Ecto neural progenitor cell (in vitro differentiated cells): ENCODE data around the gene CENPT.
A peak's percentile ranks its signal among the peaks of the same experiment; 100 is the strongest.
"Not testable (repeated sequence)": the region's sequence is repeated elsewhere in the genome, so short reads cannot be mapped to it uniquely, and the experiment has no call there.

Source experiments
- DNase-seq: peaks from one replicate; pipeline ENCODE4 v3.0.0-alpha.2; 2018; ENCODE audit warnings: low spot score

The CENPT gene

GRCh38 chr16:67873435-67874370, 26.2 kb upstream of the CENPT start:
- DNase-seq, result no peak

- peak; percentile 84 for DNase-seq
Measured at GRCh38 chr16:67872631-67873434, 25.3 kb upstream of the CENPT start, which contains the start of gene EDC4. EDC4 (plus strand) TSS chr16:67873052; CDS start chr16:67873262, 210 bp downstream.

- DNase-seq, result no peak
Measured at GRCh38 chr16:67872131-67872630, 24.7 kb upstream of the CENPT start.

- no peak for DNase-seq
Measured at GRCh38 chr16:67871256-67871655, 23.8 kb upstream of the CENPT start.

- DNase-seq, result no peak
Measured at GRCh38 chr16:67869653-67870052, 22.2 kb upstream of the CENPT start.

DNA sequence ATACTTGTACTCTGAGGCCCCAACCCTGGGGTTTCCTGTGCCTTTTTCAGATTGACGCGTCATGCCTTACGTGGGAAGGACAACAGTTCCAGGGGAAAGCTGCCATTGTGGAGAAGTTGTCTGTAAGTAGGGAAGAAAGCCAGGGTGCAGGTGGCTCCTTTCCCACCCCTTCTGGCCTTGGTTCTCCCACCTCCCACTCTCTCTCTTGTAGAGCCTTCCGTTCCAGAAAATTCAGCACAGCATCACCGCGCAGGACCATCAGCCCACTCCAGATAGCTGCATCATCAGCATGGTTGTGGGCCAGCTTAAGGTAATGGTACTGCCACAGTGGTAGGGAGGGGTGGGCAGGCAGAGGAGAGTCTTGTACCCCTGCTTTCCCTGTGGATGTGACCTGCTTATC, 20.8 kb upstream of the CENPT start:
- DNase-seq, result no peak

DNA sequence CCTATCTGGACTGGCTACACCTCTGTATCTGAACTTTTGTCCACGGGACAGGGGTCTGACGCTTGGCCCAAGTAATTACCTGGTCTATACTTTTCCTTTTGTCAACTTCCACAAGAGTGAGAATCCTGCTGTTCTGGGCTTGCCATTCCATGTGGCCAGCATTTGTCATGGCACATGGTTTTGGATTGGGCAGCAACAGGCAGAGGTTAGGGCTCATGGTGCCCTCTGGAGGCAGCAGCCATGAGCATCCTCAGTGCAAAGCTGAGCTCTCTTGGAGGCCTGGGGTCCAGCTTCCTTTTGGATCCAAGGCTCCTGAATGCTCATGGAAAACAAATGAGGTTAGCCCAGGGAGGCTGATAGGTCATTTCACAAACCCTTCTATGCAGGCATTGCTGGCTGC, 17.8 kb upstream of the CENPT start:
- DNase-seq, result no peak

DNA sequence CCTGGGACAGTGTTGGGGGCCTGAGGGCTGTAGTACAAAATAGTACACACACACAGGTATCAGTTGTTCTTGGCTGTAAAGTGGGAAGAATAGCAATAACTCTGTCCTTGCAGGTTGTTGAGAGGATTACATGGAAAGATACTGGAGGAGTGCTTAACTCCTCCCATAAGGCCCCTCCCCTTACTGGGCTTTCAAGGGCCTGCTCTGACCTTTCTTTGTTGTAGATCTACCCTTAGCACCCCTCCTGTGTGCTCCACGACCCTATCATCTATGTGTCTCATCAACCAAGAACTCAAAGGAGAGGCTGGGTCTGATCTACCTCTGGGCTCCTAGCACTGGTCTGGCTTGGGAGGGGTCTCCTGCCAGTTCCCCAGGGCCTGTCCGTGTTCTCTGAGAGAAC, 17.1 kb upstream of the CENPT start:
- no peak for DNase-seq

GRCh38 chr16:67864044-67864443, 16.6 kb upstream of the CENPT start:
- DNase-seq, result not testable (repeated sequence)

GRCh38 chr16:67862623-67863583, 15.4 kb upstream of the CENPT start:
- no peak for DNase-seq

- no peak for DNase-seq
Measured at GRCh38 chr16:67861877-67862276, 14.4 kb upstream of the CENPT start.

DNA sequence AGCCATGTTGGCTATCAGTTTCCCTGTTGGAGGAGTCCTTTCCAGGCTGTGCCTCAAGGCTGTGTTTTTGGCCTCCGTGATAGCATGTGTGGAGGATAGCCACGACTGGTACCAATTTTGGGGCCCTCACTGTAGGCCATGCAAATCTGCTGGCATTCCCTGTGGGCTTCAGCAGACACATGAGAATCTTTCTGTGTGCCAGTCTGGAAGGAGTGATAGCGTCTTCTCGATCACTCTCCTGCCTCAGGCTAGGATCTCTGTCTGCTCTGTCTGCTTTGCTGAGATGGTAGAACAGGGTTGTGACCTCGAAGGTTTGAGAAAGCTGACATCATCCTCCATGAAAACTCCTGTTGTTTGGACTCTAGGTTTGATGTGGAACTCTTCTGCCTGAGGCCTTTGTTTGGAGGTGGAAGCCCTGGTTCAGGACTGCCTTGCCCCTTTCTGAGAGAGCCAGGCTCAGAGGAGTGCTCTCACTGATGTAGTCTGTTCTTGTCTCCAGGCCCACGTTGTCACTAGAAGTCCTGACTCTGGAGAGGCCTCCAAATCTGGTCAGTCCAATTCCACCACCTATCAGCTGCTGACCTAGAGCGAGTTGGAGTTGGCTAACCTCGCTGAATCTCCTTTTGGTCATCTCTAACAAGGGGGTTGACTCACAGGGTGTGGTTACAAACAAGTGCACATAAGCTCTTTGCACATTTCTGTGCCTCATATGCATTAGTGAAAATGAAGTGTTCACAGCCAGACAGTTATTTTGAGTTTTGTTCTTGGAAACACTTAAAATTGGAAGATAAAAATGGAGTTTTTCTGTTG, 13.3 kb upstream of the CENPT start:
- no peak for DNase-seq

GRCh38 chr16:67858500-67858899, 11.0 kb upstream of the CENPT start:
- no peak for DNase-seq

- no peak for DNase-seq
Measured at GRCh38 chr16:67857547-67858233, 10.2 kb upstream of the CENPT start.

- DNase-seq, result no peak
Measured at GRCh38 chr16:67856927-67857546, 9.5 kb upstream of the CENPT start.

DNA sequence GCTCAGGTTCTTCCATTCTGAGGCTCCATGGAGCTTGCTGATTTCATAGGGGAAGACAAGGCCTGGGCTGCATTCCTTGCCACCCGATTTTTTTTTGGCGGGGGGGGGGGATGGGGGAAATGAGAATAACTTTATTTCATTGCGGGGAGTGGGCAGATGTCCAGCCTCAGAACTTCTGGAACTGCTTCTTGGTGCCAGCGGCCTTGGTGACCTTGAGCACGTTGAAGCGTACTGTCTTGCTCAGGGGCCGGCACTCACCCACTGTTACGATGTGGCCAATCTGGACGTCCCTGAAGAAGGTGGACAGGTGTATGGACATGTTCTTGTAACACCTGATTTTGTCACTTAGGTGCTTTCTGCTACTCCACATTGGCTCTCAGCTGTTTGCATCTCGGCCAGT, 8.3 kb upstream of the CENPT start:
- no peak for DNase-seq

GRCh38 chr16:67853670-67854069, 6.2 kb upstream of the CENPT start:
- DNase-seq, result no peak

DNA sequence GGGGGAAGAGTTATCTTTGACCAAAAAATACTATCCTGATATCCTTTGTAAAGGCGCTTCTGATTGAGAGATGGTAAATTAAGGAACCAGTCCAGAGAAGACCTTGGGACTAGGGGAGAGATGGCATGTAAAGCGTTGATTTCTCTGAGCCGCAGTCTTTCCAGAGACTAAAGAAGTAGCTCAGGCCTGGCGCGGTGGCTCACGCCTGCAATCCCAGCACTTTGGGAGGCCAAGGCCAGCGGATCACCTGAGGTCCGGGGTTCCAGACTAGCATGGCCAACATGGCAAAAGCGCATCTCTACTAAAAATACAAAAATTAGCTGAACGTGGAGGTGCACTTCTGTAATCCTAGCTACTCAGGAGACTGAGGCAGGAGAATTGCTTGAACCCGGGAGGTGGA, 625 bp upstream of the CENPT start:
- no peak for DNase-seq

- peak; percentile 99 for DNase-seq
Measured at GRCh38 chr16:67846320-67847063, 1.0 kb downstream of the CENPT start, which contains the start of gene NUTF2. NUTF2 (plus strand) TSS chr16:67846933; CDS start chr16:67865131, 18,198 bp downstream.
